GM19025 (cell line): ENCODE results near the gene ELL.

Experiments used
- ATAC-seq: cut with Tn5 transposase; IDR thresholded peaks from one replicate; pipeline ENCODE4 v1.9.1; 2021; ENCODE audit warnings: mild to moderate bottlenecking, low read depth, moderate library complexity; ENCODE audit not compliant: unreplicated experiment

The ELL gene

GRCh38 chr19:18475004-18475453, 46.8 kb downstream of the ELL start:
- ATAC-seq: no peak

DNA sequence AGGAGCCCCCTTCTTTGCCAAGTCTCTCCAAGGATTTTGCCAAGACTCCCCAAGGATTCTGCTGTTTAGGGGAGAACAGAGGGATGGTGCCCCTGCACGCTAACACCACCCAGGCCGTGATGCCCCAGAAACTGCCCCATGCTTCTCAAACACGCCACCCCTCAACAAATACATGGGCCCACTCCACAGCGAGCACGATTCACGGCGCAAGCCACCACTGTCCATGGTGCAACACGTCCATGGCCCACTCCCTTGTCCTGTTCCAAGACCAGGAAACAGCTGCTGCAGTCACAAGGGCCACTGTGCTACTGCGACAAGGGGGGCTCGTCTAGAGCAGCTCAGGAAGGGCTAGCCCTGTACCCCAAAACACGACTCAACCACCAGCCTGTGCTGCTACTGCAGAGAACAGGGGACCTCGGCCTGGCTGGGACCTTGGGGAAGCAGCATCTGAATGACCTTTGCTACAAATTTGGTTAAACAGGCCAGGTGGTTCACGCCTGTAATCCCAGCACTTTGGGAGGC, 47.4 kb downstream of the ELL start:
- no peak for ATAC-seq

DNA sequence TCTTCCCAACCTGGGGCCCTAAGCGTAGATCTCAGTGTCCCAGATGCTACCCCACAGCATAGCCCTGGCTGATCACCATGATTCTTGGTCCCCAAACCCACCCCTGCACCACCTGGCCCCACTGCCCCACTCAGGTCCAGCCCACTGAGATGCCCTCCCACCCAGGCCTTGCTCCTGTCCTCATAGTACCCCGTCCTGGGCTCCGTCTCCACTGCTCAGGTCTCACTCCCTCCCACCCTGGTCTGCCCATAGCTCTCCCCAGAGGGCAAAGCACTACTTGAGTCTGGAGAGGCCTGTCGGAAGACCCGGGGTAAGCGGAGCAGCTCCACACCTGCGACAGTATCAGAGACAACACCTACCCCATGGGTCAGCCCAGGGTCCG, 48.2 kb downstream of the ELL start:
- ATAC-seq: no peak

GRCh38 chr19:18473003-18473705, 48.7 kb downstream of the ELL start:
- no peak for ATAC-seq

GRCh38 chr19:18470787-18471186, 51.1 kb downstream of the ELL start:
- ATAC-seq: no peak

DNA sequence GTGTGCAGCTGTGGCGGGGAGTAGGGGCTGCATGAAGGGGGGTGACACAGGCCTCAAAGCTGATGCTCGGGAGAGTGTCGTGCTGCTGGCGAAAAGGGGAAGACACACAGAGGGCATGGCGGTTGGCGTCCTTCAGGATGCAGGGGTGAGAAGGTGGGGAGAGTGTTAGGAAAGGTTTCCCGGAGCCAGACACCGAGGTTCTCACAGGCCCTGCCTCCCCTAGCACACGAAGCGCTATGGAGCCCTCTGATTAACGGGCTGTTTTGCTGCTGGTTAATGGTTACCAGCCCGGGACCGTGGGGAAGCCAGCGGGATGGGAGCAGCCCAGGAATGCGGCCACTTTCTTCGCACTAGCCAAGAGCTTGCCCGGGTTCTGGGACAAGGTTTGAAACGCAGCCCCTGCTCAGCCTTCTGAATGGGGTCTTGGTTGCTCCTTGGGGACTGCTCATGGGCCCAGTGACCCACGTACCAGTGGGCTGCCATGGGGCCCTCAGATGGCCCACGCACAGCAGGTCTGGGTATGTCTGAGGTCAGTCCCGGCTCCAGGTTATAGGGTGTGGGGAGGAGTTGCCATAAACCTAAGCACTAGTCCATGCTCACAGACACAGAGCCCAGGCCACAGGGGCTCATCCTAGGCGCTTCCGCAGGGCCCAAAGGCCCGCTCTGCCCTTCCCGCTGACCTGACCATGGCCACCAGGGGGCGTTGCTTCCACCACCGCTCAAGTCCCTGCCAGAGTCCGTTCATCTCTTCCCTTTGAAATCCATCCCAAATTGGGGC, 52.6 kb downstream of the ELL start:
- ATAC-seq: no peak

DNA sequence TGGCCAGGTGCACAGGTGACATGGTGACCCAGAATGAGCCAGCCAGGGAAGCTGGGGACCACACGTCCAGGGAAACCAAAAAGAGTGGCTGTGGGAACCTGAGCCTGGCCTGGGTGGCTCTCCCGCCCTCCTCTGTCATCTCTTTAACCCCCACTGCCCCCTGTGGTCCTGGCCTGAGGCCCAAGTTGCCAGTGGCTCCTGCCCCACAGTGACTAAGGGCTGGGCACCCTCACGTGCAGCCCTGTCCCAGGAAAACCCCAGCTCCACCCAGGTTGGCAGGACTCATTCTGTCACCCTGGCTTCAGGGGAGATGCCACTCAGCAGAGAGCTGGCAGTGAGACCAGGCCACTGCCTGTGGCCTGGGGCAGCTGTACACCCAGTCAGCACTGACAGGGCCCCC, 53.4 kb downstream of the ELL start:
- no peak for ATAC-seq

GRCh38 chr19:18467978-18468377, 53.9 kb downstream of the ELL start:
- ATAC-seq: no peak

- no peak for ATAC-seq
Observed at GRCh38 chr19:18466354-18466753, 55.5 kb downstream of the ELL start.

GRCh38 chr19:18465964-18466339, 55.9 kb downstream of the ELL start:
- ATAC-seq: no peak

DNA sequence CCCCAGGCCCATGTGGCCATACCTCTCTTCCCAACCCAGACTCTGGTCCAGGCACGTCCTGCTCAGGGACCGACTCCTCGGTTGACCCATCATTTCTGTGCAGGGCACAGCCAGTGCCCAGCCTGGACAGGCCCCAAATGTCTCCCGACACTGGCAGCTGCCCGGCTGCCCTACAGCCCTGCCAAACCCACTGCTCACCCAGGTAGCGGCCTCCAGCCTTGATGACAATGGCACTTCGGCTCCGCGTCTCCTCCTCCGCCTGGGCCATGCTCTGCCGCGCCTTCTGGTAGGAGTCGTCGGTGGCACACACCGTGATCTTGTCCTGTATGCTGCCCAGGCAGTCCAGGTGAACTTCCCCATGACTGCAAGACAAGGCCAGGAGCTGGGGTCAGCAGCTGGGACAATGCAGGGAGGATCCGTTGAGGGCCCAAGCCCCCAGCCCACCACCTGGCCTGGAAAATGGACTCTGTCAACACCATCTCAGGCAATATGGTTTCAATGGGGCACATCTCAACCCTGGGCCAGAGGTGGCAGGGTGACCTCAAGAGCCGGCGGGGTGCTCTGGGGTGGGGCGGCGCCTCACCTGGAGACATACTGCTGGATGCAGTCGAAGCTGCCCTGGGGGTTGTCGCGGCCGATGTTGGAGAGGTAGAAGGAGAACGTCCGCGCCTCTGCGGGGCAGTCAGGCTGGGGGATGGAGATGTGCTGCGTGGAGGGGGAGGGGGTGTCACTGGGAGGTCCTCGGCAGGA, 56.5 kb downstream of the ELL start:
- ATAC-seq: no peak

- ATAC-seq: no peak
Observed at GRCh38 chr19:18464646-18465045, 57.2 kb downstream of the ELL start.

GRCh38 chr19:18461471-18461870, 60.4 kb downstream of the ELL start:
- no peak for ATAC-seq

DNA sequence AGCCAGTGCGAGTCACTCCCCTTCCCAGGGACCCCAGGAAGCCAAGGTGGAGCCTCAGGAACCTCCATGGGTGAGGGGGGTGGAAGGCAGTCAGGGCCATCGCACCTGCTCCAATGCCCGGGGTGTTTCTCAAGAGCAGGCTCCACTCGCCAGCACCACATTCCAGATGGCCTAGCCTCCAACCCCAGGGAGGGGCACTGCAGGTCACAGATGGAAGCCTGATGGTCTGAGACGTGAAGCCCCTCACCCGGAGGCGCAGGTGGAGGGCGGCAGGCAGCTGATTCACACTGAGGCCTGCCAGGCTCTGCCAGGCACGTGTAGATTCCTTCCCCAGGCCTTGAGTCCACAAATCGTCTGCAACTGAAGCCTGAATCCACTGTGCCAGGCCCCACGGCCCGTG, 61.0 kb downstream of the ELL start:
- ATAC-seq: no peak

DNA sequence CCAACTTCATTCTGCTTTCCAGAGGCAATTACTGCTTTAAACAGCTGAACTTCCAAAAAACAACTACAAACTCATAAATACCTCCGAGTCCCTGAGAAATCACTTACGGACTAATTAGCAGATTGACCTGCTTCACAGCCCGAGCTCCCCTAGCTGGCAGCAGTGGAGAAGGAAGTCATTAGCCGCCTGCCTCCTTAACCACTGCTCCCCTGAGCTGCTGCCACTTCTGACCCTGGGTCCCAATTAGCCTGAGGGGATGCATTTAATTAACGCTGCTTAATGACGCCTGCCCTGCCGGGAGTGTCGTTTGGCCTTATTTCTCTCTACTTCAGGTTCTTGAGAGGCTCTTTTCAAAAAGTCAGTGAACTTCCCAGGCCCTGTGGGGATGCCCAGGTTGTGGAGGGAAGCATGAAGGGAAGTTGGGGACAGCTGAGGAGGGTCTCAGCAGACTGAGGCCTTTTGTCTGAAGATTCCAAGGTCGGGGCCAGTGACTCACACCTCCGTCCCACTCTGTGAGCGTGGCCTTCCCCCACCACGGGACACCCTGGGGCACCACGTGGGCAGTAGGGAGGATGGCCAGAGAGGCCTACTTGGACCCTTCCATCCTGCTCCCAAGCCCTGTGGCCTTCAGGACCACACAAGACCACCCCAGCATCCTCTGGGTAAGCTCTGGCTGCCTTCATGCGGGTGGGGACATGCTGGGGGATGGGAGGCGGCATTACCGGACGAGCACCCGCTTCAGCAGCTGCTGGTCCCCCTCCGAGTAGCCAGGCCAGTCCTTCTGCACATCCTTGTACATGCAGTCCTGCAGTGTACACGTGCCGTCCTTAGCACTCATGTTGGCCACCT, 64.2 kb downstream of the ELL start:
- no peak for ATAC-seq

DNA sequence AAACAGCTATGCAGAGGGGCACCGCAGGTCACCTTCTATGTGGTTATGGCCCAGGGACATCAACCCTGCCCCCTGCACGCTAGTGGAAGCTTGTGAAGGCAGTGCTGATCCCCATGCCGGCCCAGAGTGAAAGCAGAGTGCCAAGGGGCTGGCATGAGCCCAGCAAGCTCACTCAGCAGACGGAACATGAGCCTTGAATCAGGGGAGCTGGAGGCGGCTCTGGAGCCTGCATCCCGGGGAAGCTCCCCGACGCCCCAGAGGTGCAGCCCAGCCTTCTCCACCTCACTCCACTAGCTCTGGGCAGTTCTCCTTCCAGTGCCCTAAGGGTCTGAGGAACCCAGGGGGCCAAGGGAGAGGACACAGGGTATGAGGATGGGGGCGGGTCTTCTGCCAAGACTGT, 64.9 kb downstream of the ELL start:
- ATAC-seq: no peak

GRCh38 chr19:18456279-18456678, 65.6 kb downstream of the ELL start:
- no peak for ATAC-seq

- ATAC-seq: no peak
Observed at GRCh38 chr19:18453269-18454024, 68.4 kb downstream of the ELL start.

- no peak for ATAC-seq
Observed at GRCh38 chr19:18452386-18452785, 69.5 kb downstream of the ELL start.
